Psoas muscle (tissue), 8 donors: ENCODE data around the gene CLSTN2. TPM values are rescaled to one million over a fixed set of nuclear protein-coding genes. Genes with fewer than 3 reads are reported as not detected.

Source experiments
- ATAC-seq, 4 donors: fragments of 200-7000 bp; cut with Tn5 transposase; one replicate each; pipeline ENCODE4 v1.9.1; 2020; ENCODE audit warnings: moderate library complexity in 3 of 4, mild to moderate bottlenecking in 2 of 4
- DNase-seq, 2 donors: peaks; one replicate each; pipeline ENCODE4 v3.0.0-alpha.2; 2020
- H3K27ac ChIP-seq: fragments of 200-600 bp; one replicate; pipeline ENCODE4 v1.8.0; 2022
- H3K27me3 ChIP-seq, 3 donors: fragments of 200-600 bp in 1 of 3; one replicate each; pipeline versions ENCODE4 v1.6.1 to v1.8.0; 2013 to 2022; ENCODE audit warnings: low read length in 2 of 3, mild to moderate bottlenecking in 2 of 3, moderate library complexity in 1 of 3; ENCODE audit not compliant: insufficient read depth in 3 of 3
- H3K36me3 ChIP-seq, 2 donors: fragments of 200-600 bp in 1 of 2; one replicate each; pipeline versions ENCODE4 v1.6.1 to v1.8.0; 2013 to 2022; ENCODE audit warnings: low read depth in 1 of 2, mild to moderate bottlenecking in 1 of 2, moderate library complexity in 1 of 2; ENCODE audit not compliant: insufficient read depth in 1 of 2
- H3K4me1 ChIP-seq: fragments of 200-600 bp; one replicate; pipeline ENCODE4 v1.8.0; 2022
- H3K4me3 ChIP-seq: fragments of 200-600 bp; one replicate; pipeline ENCODE4 v1.8.0; 2022; ENCODE audit warnings: mild to moderate bottlenecking
- H3K9me3 ChIP-seq: fragments of 200-600 bp; one replicate; pipeline ENCODE4 v1.8.0; 2022
- CTCF ChIP-seq: fragments of 200-600 bp; IDR thresholded peaks from one replicate; pipeline ENCODE4 v1.8.0; 2022; ENCODE audit warnings: antibody characterized with exemption
- WGBS, 3 donors: extraction: QIAGEN DNeasy Blood & Tissue Kit; methylation state at CpG; one replicate each; pipeline versions ENCODE4 v1.1.6 to v1.1.7; 2013; 5-methylcytosine and 5-hydroxymethylcytosine counted together
- intact Hi-C, 2 donors: fragments of 100-400 bp; cut with DNase I; formaldehyde crosslinking; loops; one replicate each; pipeline versions ENCODE4 v1.11.0 to v1.14.2; 2022
- polyA plus RNA-seq, 3 donors: library from polyadenylated mRNA; stranded (reverse); fragments of 200-250 nt; gene quantifications; one replicate each; pipeline ENCODE4 v1.2.3, GENCODE V29; 2013
- total RNA-seq, 4 donors: library from RNA; stranded (reverse); fragmentation: NEBNext Ultra II Directional in 2 of 4; extraction: Animal tissue kit (Norgen Biotek cat#: 25700) in 2 of 4; gene quantifications; one replicate each; pipeline versions ENCODE4 v1.2.1 to v1.2.4, GENCODE V29; 2021 to 2023
- donor health status: healthy with polysubstance abuse.
- donor health status: DM: no; HTN: no; CAD: no; lungs with moderate emphysema.
- donor health status: Bipolar disorder and iron deficiency.
- donor health status: healthy.
- donor health status: DM: yes; HTN: yes; CAD: no.
- donor health status: DM: no; HTN: no; CAD: no.
- donor health status: DM: no; HTN: no; CAD: no.
- donor health status: DM: yes; HTN: yes; CAD: no.

The CLSTN2 gene
- total and polyA plus RNA-seq, 7 donors, result 0.24 to 5.0 (median 1.5) TPM

- DNase-seq, result no peak
- no peak for ATAC-seq
- no peaks in the 10 kb centered on the region for H3K27me3 ChIP-seq
- peaks cover 6% of the 10 kb centered on the region for H3K4me1 ChIP-seq
- H3K36me3 ChIP-seq, result no peaks in the 10 kb centered on the region
- WGBS, 3 donors, result 62 to 65% (median 62%) methylated on average over 3 of the region's 3 CpGs
- H3K4me3 ChIP-seq, result no peak overlapping the region
- intact Hi-C loops, result no loop called here
- TF ChIP-seq CTCF, result no peak
- no peak overlapping the region for H3K27ac ChIP-seq
- no peaks in the 10 kb centered on the region for H3K9me3 ChIP-seq
These were observed 461.1 kb downstream of the CLSTN2 start for GRCh38 chr3:140396110-140396509.

GRCh38 chr3:140397847-140398246 lies 462.9 kb downstream of the CLSTN2 start:
- Histone ChIP-seq H3K36me3 (no peaks in the 10 kb centered on the region), H3K4me1 (peaks cover 6% of the 10 kb centered on the region), H3K27ac (no peak overlapping the region), H3K4me3 (no peak overlapping the region), H3K9me3 (no peaks in the 10 kb centered on the region), H3K27me3 (no peaks in the 10 kb centered on the region)
- intact Hi-C loops, result no loop called here
- no peak for TF ChIP-seq CTCF
- ATAC-seq (no peak), DNase-seq (no peak)

DNA sequence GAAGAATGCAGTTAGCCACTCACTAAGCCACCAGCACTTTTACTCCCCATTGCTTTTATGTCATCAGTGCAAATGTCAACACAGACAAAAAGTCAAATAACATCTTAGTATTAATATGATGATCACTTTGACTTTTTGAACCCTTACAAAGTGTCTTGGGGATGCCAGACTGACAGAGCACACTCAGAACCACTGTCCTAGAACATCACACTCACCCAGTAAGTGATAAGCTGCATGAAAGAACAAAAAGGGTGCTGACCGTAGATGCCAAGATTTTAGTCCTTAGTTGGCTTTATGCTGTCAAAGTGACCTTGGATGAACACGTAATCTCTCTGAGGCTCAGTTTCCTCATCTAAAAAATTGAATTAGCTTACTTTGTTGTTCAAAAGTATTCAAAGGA lies 463.4 kb downstream of the CLSTN2 start:
- Histone ChIP-seq H3K4me1 (peaks cover 6% of the 10 kb centered on the region), H3K4me3 (no peak overlapping the region), H3K27me3 (no peaks in the 10 kb centered on the region), H3K36me3 (no peaks in the 10 kb centered on the region), H3K27ac (no peak overlapping the region), H3K9me3 (no peaks in the 10 kb centered on the region)
- 66 to 91% (median 82%) methylated on average over 2 of the region's 2 CpGs for WGBS, 3 donors
- intact Hi-C loops, result no loop called here
- ATAC-seq (no peak), DNase-seq (no peak)
- TF ChIP-seq CTCF, result no peak

GRCh38 chr3:140399871-140400270 lies 464.9 kb downstream of the CLSTN2 start:
- ATAC-seq, result no peak
- Histone ChIP-seq H3K4me1 (peaks cover 4% of the 10 kb centered on the region), H3K27ac (no peak overlapping the region), H3K4me3 (no peak overlapping the region), H3K9me3 (no peaks in the 10 kb centered on the region), H3K36me3 (no peaks in the 10 kb centered on the region), H3K27me3 (no peaks in the 10 kb centered on the region)
- 61 to 67% (median 62%) methylated on average over 2 of the region's 2 CpGs for WGBS, 3 donors
- no peak for DNase-seq
- no peak for TF ChIP-seq CTCF
- intact Hi-C loops, result no loop called here

DNA sequence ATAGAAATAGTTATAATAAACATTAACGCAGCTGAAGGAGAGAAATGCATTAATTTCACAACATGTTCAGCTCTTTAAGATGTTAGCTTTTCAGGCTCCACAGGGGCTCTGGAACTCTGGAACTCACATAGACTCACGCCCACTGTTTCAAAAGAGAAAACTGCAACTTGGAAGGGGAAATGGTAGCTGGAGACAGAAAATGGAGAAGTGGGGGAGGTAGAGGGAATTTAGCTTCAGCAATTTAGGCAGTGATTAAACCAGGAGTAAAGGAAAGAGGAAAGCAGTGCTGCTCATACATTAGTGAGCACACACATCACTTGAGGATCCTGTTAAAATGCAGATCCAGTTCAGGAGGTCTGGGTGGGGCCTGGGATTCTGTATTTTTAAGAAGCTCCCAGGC lies 468.1 kb downstream of the CLSTN2 start:
- H3K27ac ChIP-seq, result no peak overlapping the region

More for the DNA sequence above, 468.1 kb downstream of the CLSTN2 start:
- WGBS, 3 donors, result 94 to 97% (median 95%) methylated on average over 2 of the region's 2 CpGs
- DNase-seq (no peak), ATAC-seq (no peak)
- no peaks in the 10 kb centered on the region for H3K36me3 ChIP-seq
- no peaks in the 10 kb centered on the region for H3K4me1 ChIP-seq
- H3K27me3 ChIP-seq, result no peaks in the 10 kb centered on the region
- intact Hi-C loops, result no loop called here
- H3K4me3 ChIP-seq, result no peak overlapping the region
- no peaks in the 10 kb centered on the region for H3K9me3 ChIP-seq
- no peak for TF ChIP-seq CTCF
